ENCODE data around the gene ELMO1.

- TF ChIP-seq FOXA1 (IDR thresholded peaks at IDR 0.05) (no peak), ARNT (IDR thresholded peaks at IDR 0.05) (no peak), BHLHE40 (IDR thresholded peaks at IDR 0.05; ENCODE audit: borderline replicate concordance) (no peak), SP1 (IDR thresholded peaks at IDR 0.05) (no peak), HDGF (IDR thresholded peaks at IDR 0.05; ENCODE audit: borderline replicate concordance) (no peak), TARDBP (IDR thresholded peaks at IDR 0.05) (no peak), FOXK2 (IDR thresholded peaks at IDR 0.05) (no peak)
Measured at GRCh38 chr7:37359180-37359579, 89.5 kb downstream of the ELMO1 start.
